BJ (cell line): ENCODE results near the gene NELL1. TPM values are rescaled to one million over a fixed set of nuclear protein-coding genes. Genes with fewer than 3 reads are reported as not detected.

Experiments
- CTCF ChIA-PET: fragments of 350-600 bp; formaldehyde crosslinking; extraction: SDS; loops from one replicate; lab custom pipeline; 2021; ENCODE audit warnings: antibody characterized with exemption, inconsistent platforms; lab: Yijun Ruan, JAX
- POLR2A ChIA-PET: fragments of 300-600 bp; sonication (Branson Sonifier 250); formaldehyde crosslinking; extraction: SDS; loops from one replicate; lab custom pipeline; 2021; ENCODE audit warnings: antibody characterized with exemption; lab: Charles Lee
- DNase-seq: peaks from one replicate; pipeline ENCODE4 v3.0.0-alpha.2; 2011; ENCODE audit warnings: low read depth
- H3K27me3 ChIP-seq: 2 replicates; pipeline ENCODE4 v1.6.0; 2011; ENCODE audit warnings: low read length; ENCODE audit not compliant: control insufficient read depth, insufficient read depth
- H3K36me3 ChIP-seq: 2 replicates; pipeline ENCODE4 v1.5.1; 2011; ENCODE audit warnings: low read length; ENCODE audit not compliant: control insufficient read depth, insufficient read depth
- H3K4me3 ChIP-seq: 2 replicates; pipeline ENCODE4 v1.5.1; 2011; ENCODE audit warnings: low read depth, mild to moderate bottlenecking, control low read depth, low read length
- CTCF ChIP-seq: IDR thresholded peaks from 2 replicates; pipeline ENCODE4 v1.5.1; 2011; ENCODE audit warnings: low read depth, mild to moderate bottlenecking, control low read depth, inconsistent platforms, low read length, moderate library complexity; ENCODE audit not compliant: insufficient read depth
- polyA minus RNA-seq: library from RNA; depleted of rRNA, polyadenylated mRNA; stranded (reverse); fragments of >200 nt; gene quantifications from 2 replicates; pipeline ENCODE4 v1.2.3, GENCODE V29; 2011; rRNA and poly(A)+ RNA removed
- polyA plus RNA-seq: library from polyadenylated mRNA; depleted of rRNA; stranded (reverse); fragments of >200 nt; gene quantifications from 2 replicates; pipeline ENCODE4 v1.2.3, GENCODE V29; 2011; rRNA removed

The NELL1 gene
- not detected in 2 replicates for polyA plus RNA-seq
- polyA minus RNA-seq = not detected in 2 replicates

GRCh38 chr11:20668844-20669819 lies at the start of gene NELL1:
Gene NELL1, plus strand, starts transcription at chr11:20669586.
- no peak for TF ChIP-seq CTCF
- H3K4me3 ChIP-seq = no peak within 1 kb of the TSS
- ChIA-PET CTCF (no interaction called here), POLR2A (no interaction called here)
- peaks cover 24% of the 10 kb centered on the region for H3K27me3 ChIP-seq
- no peak for DNase-seq
- no peaks in the 10 kb centered on the region for H3K36me3 ChIP-seq

GRCh38 chr11:20620988-20621387 lies 48.4 kb upstream of the NELL1 start:
- no peak for TF ChIP-seq CTCF
- no peak overlapping the region for H3K4me3 ChIP-seq
- no peak for DNase-seq
- ChIA-PET POLR2A (no interaction called here), CTCF (no interaction called here)
- no peaks in the 10 kb centered on the region for H3K27me3 ChIP-seq
- no peaks in the 10 kb centered on the region for H3K36me3 ChIP-seq

GRCh38 chr11:20621679-20622078 lies 47.7 kb upstream of the NELL1 start:
- Histone ChIP-seq H3K36me3 (no peaks in the 10 kb centered on the region), H3K27me3 (no peaks in the 10 kb centered on the region), H3K4me3 (no peak overlapping the region)
- POLR2A ChIA-PET = no interaction called here
- DNase-seq = no peak
- TF ChIP-seq CTCF = no peak
- CTCF ChIA-PET = interaction anchor here (1.2 to 1.6 kb wide), 2 partner anchors 11 to 26 kb away, joined by 3 read pairs; no protein-coding TSS in a partner anchor

- DNase-seq = no peak
- POLR2A ChIA-PET = no interaction called here
- H3K4me3 ChIP-seq = no peak overlapping the region
- CTCF ChIA-PET = interaction anchor here (1.6 kb wide), 1 partner anchor 12 kb away, joined by 3 read pairs; no protein-coding TSS in a partner anchor
- no peaks in the 10 kb centered on the region for H3K36me3 ChIP-seq
- H3K27me3 ChIP-seq = no peaks in the 10 kb centered on the region
- no peak for TF ChIP-seq CTCF
These were observed 46.1 kb upstream of the NELL1 start for GRCh38 chr11:20623252-20623651.

- CTCF ChIA-PET = no interaction called here
These were observed 43.1 kb upstream of the NELL1 start for GRCh38 chr11:20626279-20626678.

More at GRCh38 chr11:20626279-20626678, 43.1 kb upstream of the NELL1 start:
- POLR2A ChIA-PET = no interaction called here
- TF ChIP-seq CTCF = no peak
- Histone ChIP-seq H3K36me3 (no peaks in the 10 kb centered on the region), H3K4me3 (no peak overlapping the region), H3K27me3 (no peaks in the 10 kb centered on the region)
- DNase-seq = no peak
